HG03108 (cell line): Measurements from ENCODE around the gene PLOD2.

Experiments
- ATAC-seq: cut with Tn5 transposase; IDR thresholded peaks from one replicate; pipeline ENCODE4 v1.9.1; 2021; ENCODE audit warnings: moderate library complexity; ENCODE audit not compliant: unreplicated experiment

Gene PLOD2

GRCh38 chr3:146166826-146167225 lies 5.8 kb upstream of the PLOD2 start:
- no peak for ATAC-seq

DNA sequence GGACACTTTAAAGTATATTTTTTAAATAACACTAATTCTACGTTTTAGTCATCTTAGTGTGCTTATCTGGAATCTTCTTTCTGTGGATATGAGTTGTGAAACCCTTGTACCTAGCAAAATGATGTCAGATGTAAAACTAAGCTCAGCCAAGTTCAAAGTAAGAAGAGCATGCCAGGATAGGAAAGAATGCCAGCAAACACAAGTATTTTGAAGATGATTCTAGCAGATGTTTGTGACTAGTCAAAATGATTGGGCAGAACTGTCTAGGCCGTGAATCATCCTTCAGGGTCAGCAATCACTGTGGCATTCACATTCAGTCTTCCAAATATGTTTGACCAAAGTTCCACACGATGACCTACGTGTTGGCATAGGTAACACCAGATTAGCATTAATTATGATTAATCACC lies 5.4 kb upstream of the PLOD2 start:
- ATAC-seq: no peak

DNA sequence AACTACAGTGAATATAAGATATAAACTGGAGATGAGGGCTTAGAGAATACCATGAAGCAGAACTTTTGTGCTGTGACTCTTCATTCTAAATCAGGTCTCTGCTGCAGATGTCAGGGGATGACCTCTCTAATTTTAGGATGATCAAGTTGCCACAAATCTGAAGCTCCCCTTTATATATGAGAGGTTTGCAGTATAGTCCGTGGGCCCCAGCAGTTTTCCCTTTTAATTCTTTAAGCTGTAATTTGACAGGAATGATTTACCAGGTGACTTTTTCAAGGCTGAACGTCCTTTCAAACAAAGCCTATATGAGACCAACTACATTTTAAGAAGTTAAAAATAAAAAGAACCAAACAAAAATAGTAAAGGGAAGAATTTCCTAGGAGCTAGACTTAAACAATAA lies 4.9 kb upstream of the PLOD2 start:
- ATAC-seq: no peak

- ATAC-seq: no peak
Observed at GRCh38 chr3:146164971-146165769, 4.2 kb upstream of the PLOD2 start.

DNA sequence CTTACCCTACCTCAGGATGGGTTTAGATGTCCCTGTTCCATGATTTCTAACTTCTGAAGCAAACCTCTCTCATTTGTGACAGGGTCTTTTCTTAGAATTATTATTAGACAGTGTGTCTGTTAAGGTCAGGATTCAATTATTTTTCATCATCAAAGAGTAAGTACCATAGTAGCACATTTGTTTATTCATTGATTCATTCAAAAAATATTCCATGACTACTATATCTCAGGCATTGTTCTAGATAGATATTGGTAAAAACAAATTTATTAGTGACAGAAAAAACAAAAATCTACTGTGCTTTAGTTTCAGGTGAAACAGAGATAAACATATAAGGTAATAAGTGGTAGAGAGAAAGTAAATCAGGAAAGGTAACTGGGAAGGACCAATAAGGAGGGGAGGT lies 3.5 kb upstream of the PLOD2 start:
- no peak for ATAC-seq

DNA sequence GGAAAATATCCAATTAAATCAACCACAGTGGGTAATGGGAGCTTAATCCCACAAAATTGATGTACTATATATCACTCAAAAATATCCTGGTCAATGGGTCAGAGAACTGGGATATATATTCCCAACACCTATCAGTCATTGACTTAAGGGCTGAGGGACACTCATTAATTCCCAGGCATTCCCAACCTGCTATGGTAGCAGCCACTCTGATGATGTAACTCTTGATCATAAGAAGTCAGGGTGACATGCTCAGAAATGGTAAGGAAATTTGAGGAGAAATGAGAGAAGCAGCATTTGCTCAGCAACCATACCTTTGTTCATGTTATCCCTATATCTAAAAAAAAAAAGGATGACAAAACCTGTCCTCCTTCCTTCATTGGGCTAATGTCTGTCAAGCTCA lies 3.1 kb upstream of the PLOD2 start:
- ATAC-seq: no peak

DNA sequence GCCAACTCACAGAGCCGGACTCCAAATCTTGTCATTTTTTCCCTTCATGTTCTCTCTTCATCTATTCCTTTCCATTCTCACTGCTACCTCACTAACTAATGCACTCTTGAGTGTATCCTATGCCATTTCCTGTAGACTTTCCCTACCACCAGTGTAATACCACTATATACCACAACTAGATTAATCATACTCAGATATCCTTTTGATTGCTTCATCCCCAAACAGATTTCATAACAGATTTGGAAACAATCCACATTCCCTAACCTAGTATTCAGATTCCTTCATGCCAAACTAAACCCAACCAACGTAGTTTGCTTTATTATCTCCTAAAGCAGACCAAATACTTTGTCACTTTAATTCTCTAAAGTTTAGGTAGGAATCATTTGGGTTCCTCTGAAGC lies 2.6 kb upstream of the PLOD2 start:
- ATAC-seq: no peak

- no peak for ATAC-seq
Observed at GRCh38 chr3:146162561-146162960, 1.6 kb upstream of the PLOD2 start.

- ATAC-seq: no peak
Observed at GRCh38 chr3:146161663-146162002, 649 bp upstream of the PLOD2 start.

DNA sequence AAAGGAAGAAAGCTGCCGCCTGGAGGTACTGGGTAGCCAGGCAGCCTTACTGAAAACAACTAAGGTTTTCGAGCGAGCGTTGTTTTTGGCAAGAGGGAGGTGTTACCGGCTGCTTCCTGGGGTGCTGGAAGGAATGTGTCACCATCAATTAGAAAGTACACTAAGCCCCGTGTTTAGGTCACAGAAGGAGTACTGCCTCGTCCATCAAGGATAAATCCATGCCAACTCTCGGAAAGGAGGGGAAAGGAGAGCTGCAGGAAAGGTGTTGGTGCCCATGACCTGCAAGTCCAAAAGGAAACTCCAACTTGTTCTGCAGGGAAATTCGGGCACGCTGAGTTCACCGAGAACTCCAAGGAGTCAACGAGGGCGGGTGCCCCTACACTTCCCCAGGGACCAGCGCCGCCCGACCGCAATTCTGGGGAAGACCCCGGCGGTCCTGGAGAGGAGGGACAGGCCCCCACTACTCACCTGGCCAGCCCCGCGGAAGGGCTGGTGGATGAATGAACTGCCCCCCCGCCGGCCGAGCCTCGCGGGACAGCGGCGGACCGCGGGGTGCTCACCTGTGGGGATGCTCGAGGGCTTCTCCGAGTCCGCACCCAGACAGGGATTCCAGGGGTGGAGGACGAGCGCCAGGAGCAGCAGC lies 542 bp downstream of the PLOD2 start:
- ATAC-seq: peak; percentile 16

DNA sequence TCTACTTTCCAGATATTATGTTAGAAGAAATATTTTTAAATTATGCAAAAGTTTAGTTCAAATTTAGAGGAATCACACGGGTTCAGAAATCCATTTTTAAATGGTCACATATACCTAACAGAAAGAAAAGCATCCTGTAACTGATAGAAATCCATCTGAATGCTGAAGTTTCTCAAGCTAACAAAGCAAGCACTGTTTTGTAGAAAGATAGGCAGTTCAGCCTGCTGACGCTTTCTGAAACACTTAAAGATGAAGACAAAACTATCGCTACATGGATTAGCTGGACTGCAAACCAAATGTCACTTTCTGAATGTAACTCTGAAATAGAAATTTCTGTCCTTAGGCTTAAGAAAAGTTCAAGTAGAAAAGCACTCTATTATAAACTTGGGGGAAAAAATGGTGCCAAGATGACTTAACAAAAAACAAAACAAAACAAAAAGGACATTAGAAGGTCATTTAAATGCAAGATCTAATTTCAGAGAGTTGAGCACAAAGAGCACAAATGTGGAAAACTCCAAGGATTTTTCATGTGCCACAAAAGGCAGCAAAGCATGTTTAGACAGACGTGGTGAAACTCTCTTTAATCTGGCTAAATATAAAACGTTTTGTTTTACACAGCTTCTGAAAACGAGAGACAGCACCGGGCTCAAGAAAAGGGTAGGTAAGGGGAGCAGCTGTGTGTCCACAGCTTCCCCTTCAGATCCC lies 1.2 kb downstream of the PLOD2 start:
- ATAC-seq: no peak

- no peak for ATAC-seq
Observed at GRCh38 chr3:146159037-146159436, 1.9 kb downstream of the PLOD2 start.

DNA sequence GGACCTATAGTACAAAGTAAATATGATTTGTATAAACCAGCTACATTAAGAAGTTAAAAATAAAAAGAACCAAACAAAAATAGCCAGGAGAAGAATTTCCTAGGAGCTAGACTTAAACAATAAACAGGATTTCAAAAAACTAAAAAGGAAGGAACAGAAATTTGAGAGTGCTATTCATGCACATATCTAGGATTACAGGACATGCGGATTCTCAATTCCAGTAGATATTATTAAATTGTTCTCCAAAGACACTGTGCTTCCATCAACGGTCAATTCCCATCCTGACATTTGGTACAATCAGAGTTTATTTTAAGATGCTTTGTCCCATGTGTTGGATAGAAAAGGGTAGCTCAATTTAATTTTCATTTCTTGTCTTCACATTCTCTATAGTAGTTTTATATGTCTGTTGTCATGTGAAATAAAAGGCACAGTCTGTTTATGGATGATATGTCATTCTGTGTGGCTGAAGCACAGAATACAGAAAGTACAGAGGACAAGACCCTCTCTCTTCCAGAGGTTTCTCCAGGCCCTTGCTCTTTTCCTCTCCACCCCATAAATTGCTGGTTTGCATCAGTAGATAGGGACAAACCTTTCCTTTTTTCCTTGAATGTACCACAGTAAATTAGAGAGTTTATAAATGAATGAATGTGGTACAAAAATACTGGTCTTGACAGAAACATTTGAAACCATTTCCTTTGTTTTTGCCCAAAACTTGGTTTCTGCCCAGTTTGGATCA lies 3.5 kb downstream of the PLOD2 start:
- ATAC-seq: no peak

- ATAC-seq: no peak
Observed at GRCh38 chr3:146156666-146157314, 4.2 kb downstream of the PLOD2 start.

- ATAC-seq: no peak
Observed at GRCh38 chr3:146156095-146156494, 4.9 kb downstream of the PLOD2 start.

DNA sequence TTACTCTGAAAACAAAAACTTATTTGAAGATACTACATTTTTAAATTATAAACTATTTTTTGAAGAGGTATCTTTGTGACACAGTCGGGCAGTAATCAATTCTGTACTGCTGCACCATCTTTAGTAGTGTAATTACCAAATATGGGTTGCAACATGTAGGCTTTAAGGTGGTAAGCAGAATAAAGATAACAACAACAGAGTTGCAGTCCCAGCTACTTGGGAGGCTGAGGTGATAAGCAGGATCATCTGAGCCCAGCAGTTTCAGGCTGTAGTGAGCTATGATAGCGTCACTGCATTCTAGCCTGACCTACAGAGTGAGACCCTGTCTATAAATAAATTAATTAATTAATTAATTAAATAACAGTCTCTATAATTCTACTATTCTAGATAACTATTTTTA lies 6.0 kb downstream of the PLOD2 start:
- no peak for ATAC-seq

DNA sequence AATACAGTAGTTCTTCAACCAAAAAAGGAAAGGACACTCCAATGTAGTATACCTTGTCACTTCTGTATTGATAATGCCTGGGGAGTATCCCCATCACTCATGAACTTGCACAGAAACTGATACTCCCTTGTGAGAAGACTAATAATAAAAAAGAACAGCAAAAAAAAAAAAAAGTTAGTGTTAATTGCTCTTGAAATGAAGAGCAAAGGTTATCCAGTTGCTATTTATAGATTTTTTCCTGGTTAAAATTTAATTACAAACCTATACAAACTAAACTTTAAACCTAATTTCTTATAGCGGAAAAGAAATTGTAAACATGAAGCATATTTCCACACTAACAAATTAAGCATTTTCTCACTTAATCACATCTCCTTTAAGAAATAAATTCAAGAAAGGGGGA lies 6.7 kb downstream of the PLOD2 start:
- ATAC-seq: no peak

DNA sequence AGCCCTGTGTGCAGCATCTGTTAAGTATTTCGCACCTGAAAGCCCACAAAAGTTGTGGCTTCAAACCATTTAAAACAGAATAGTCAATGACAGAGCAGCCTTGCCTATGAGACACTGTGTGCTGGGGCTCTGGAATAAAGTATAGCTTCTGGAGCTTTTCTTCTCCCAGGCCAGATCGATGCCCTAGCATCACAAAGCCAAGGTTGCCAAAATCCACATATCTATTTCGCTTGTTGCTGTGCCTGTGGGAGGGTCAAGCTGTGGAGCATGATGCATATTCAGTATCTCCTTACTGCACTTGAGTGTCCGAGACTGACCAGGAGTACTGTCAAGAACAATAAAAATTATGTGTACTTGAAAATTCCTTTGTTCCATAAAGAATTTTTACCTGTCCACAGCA lies 7.6 kb downstream of the PLOD2 start:
- no peak for ATAC-seq

GRCh38 chr3:146152834-146153233 lies 8.2 kb downstream of the PLOD2 start:
- ATAC-seq: no peak

GRCh38 chr3:146148468-146148931 lies 12.5 kb downstream of the PLOD2 start:
- no peak for ATAC-seq

DNA sequence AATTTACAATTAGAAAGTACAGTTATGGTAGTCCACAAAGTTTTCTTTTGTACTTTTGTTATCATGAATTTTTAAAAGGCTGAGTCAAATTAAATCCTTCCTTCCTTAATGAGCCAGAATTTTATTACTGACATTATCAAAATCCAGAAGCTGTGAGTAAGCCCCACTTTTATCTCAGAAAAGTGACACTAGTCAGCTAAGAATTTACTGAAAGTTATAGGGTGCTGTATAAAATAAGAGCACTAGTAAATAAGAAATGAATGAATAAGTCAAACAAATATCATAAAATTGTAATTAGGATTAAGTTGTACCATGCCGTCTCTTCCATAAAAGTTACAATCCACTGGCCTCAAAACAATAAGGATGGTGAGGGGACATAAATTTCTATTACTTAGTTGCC lies 15.3 kb downstream of the PLOD2 start:
- ATAC-seq: no peak
